BLaER1 treated with 17β-estradiol and CSF1 and Interleukin-3, amounts not matched to agents 10 nM and 100 nM (cell line): ENCODE results near the gene IFITM10.

ENCODE experiments used
- H3K27ac ChIP-seq, 11 experiments: shearing (Covaris generic); formaldehyde crosslinking; 2 replicates each; pipeline ENCODE4 v1.8.1; 2022
- H3K27me3 ChIP-seq, 11 experiments: shearing (Covaris generic); formaldehyde crosslinking; 2 replicates each; pipeline ENCODE4 v1.8.1; 2022
- H3K36me3 ChIP-seq, 11 experiments: shearing (Covaris generic); formaldehyde crosslinking; 2 replicates each; pipeline ENCODE4 v1.8.1; 2022
- H3K4me1 ChIP-seq, 10 experiments: shearing (Covaris generic); formaldehyde crosslinking; 2 replicates each; pipeline ENCODE4 v1.8.1; 2022
- H3K4me2 ChIP-seq, 11 experiments: shearing (Covaris generic); formaldehyde crosslinking; 2 replicates each; pipeline ENCODE4 v1.8.1; 2022
- H3K4me3 ChIP-seq, 10 experiments: shearing (Covaris generic); formaldehyde crosslinking; 2 replicates each; pipeline ENCODE4 v1.8.1; 2022
- H3K9ac ChIP-seq, 11 experiments: shearing (Covaris generic); formaldehyde crosslinking; 2 replicates each; pipeline ENCODE4 v1.8.1; 2022
- H3K9me3 ChIP-seq, 11 experiments: shearing (Covaris generic); formaldehyde crosslinking; replicated peaks in 1 of 11; 2 replicates each; pipeline ENCODE4 v1.8.1; 2022
- H4K20me1 ChIP-seq, 11 experiments: shearing (Covaris generic); formaldehyde crosslinking; 2 replicates each; pipeline ENCODE4 v1.8.1; 2022
- Cebpa-rat ChIP-seq, 11 experiments: shearing (Covaris generic); IDR thresholded peaks; 2 replicates each; pipeline ENCODE4 v1.8.1; 2022

IFITM10 gene

GRCh38 chr11:1754376-1755150 lies 4.2 kb upstream of the IFITM10 start:
- Histone ChIP-seq H3K9me3 (no peaks in the 10 kb centered on the region), H3K27ac (peak overlapping the region in 2 of 11 experiments; percentile 22 to 97; a peak in 4 of 22 replicates), H3K4me3 (peak overlapping the region in 3 of 10 experiments; percentile 24 to 99 (median 97); a peak in 4 of 20 replicates), H3K36me3 (peaks cover 6 to 79% (median 55%) of the 10 kb centered on the region in 11 experiments; a peak in 20 of 22 replicates), H3K4me2 (peak overlapping the region; percentile 94 to 100 (median 99); a peak in 21 of 22 replicates), H3K4me1 (peaks cover 98 to 100% (median 100%) of the 10 kb centered on the region in 10 experiments), H3K9ac (peak overlapping the region in 6 of 11 experiments; percentile 0 to 36 (median 14); a peak in 5 of 22 replicates), H4K20me1 (peaks cover 0 to 100% (median 39%) of the 10 kb centered on the region in 11 experiments; a peak in 15 of 22 replicates), H3K27me3 (peaks cover 0 to 8% (median 5%) of the 10 kb centered on the region in 11 experiments; a peak in 13 of 22 replicates)
- no peak for TF ChIP-seq Cebpa-rat (IDR thresholded peaks at IDR 0.05)

GRCh38 chr11:1753929-1754305 lies 3.5 kb upstream of the IFITM10 start:
- peaks cover 96 to 100% (median 100%) of the 10 kb centered on the region in 10 experiments for H3K4me1 ChIP-seq
- peaks cover 6 to 73% (median 49%) of the 10 kb centered on the region in 11 experiments; a peak in 20 of 22 replicates for H3K36me3 ChIP-seq
- no peak overlapping the region for H3K4me3 ChIP-seq
- H3K27me3 ChIP-seq = peaks cover 0 to 15% (median 12%) of the 10 kb centered on the region in 11 experiments; a peak in 19 of 22 replicates
- H3K9me3 ChIP-seq = no peaks in the 10 kb centered on the region
- H4K20me1 ChIP-seq = peaks cover 0 to 99% (median 35%) of the 10 kb centered on the region in 11 experiments; a peak in 15 of 22 replicates
- H3K9ac ChIP-seq = peak overlapping the region in 2 of 11 experiments; percentile 63 to 72; a peak in 2 of 22 replicates
- no peak for TF ChIP-seq Cebpa-rat (IDR thresholded peaks at IDR 0.05)
- peak overlapping the region; percentile 48 to 100 (median 98); a peak in 20 of 22 replicates for H3K4me2 ChIP-seq
- H3K27ac ChIP-seq = no peak overlapping the region; a peak in 1 of 22 replicates

- Histone ChIP-seq H3K36me3 (peaks cover 6 to 68% (median 44%) of the 10 kb centered on the region in 11 experiments; a peak in 20 of 22 replicates), H3K4me1 (peaks cover 96 to 100% (median 100%) of the 10 kb centered on the region in 10 experiments), H3K4me3 (peak overlapping the region in 7 of 10 experiments; percentile 21 to 54 (median 29); a peak in 10 of 20 replicates), H3K9me3 (no peaks in the 10 kb centered on the region), H3K27ac (peak overlapping the region in 10 of 11 experiments; percentile 4 to 88 (median 77); a peak in 18 of 22 replicates), H3K4me2 (peak overlapping the region; percentile 48 to 100 (median 98)), H3K9ac (peak overlapping the region; percentile 19 to 80 (median 70); a peak in 20 of 22 replicates), H4K20me1 (peaks cover 0 to 99% (median 30%) of the 10 kb centered on the region in 11 experiments; a peak in 15 of 22 replicates), H3K27me3 (peaks cover 0 to 20% (median 17%) of the 10 kb centered on the region in 11 experiments; a peak in 19 of 22 replicates)
- no peak for TF ChIP-seq Cebpa-rat (IDR thresholded peaks at IDR 0.05)
Observed at GRCh38 chr11:1753229-1753928, 3.0 kb upstream of the IFITM10 start.

- Histone ChIP-seq H3K4me3 (peak overlapping the region in 7 of 10 experiments; percentile 21 to 54 (median 29); a peak in 10 of 20 replicates), H3K27ac (peak overlapping the region in 10 of 11 experiments; percentile 4 to 88 (median 77); a peak in 18 of 22 replicates), H4K20me1 (peaks cover 0 to 99% (median 27%) of the 10 kb centered on the region in 11 experiments; a peak in 15 of 22 replicates), H3K36me3 (peaks cover 6 to 64% (median 44%) of the 10 kb centered on the region in 11 experiments; a peak in 20 of 22 replicates), H3K4me2 (peak overlapping the region; percentile 48 to 100 (median 98)), H3K4me1 (peaks cover 96 to 100% (median 100%) of the 10 kb centered on the region in 10 experiments), H3K9me3 (no peaks in the 10 kb centered on the region), H3K9ac (peak overlapping the region; percentile 19 to 80 (median 70); a peak in 20 of 22 replicates), H3K27me3 (peaks cover 0 to 25% (median 22%) of the 10 kb centered on the region in 11 experiments; a peak in 19 of 22 replicates)
- TF ChIP-seq Cebpa-rat (IDR thresholded peaks at IDR 0.05) = no peak
Observed at GRCh38 chr11:1752907-1753228, 2.5 kb upstream of the IFITM10 start.

GRCh38 chr11:1751999-1752906 lies 1.9 kb upstream of the IFITM10 start:
- peaks cover 96 to 100% (median 100%) of the 10 kb centered on the region in 10 experiments for H3K4me1 ChIP-seq
- peak overlapping the region; percentile 4 to 88 (median 78); a peak in 19 of 22 replicates for H3K27ac ChIP-seq
- no peaks in the 10 kb centered on the region for H3K9me3 ChIP-seq
- H3K27me3 ChIP-seq = peaks cover 0 to 29% (median 24%) of the 10 kb centered on the region in 11 experiments; a peak in 19 of 22 replicates
- peaks cover 0 to 95% (median 26%) of the 10 kb centered on the region in 11 experiments; a peak in 15 of 22 replicates for H4K20me1 ChIP-seq
- TF ChIP-seq Cebpa-rat (IDR thresholded peaks at IDR 0.05) = no peak
- H3K9ac ChIP-seq = peak overlapping the region; percentile 19 to 80 (median 70); a peak in 21 of 22 replicates
- peaks cover 6 to 60% (median 42%) of the 10 kb centered on the region in 11 experiments; a peak in 20 of 22 replicates for H3K36me3 ChIP-seq
- H3K4me3 ChIP-seq = peak overlapping the region in 6 of 10 experiments; percentile 21 to 54 (median 28); a peak in 10 of 20 replicates
- H3K4me2 ChIP-seq = peak overlapping the region; percentile 48 to 100 (median 98)

- no peaks in the 10 kb centered on the region for H3K9me3 ChIP-seq
- peak overlapping the region; percentile 48 to 100 (median 98) for H3K4me2 ChIP-seq
- peaks cover 0 to 93% (median 26%) of the 10 kb centered on the region in 11 experiments; a peak in 15 of 22 replicates for H4K20me1 ChIP-seq
- peaks cover 0 to 53% (median 34%) of the 10 kb centered on the region in 11 experiments; a peak in 18 of 22 replicates for H3K36me3 ChIP-seq
- peak overlapping the region in 10 of 11 experiments; percentile 38 to 80 (median 70); a peak in 19 of 22 replicates for H3K9ac ChIP-seq
- H3K4me1 ChIP-seq = peaks cover 96 to 100% (median 99%) of the 10 kb centered on the region in 10 experiments
- H3K27me3 ChIP-seq = peaks cover 0 to 29% (median 24%) of the 10 kb centered on the region in 11 experiments; a peak in 19 of 22 replicates
- H3K27ac ChIP-seq = peak overlapping the region; percentile 35 to 88 (median 78); a peak in 20 of 22 replicates
- H3K4me3 ChIP-seq = peak overlapping the region in 4 of 10 experiments; percentile 2 to 24 (median 16); a peak in 4 of 20 replicates
- no peak for TF ChIP-seq Cebpa-rat (IDR thresholded peaks at IDR 0.05)
Observed at GRCh38 chr11:1751531-1751921, 1.1 kb upstream of the IFITM10 start.
